Stomach (tissue), 4 donors: ENCODE data around the gene CCDC12.

Experiments
- CTCF ChIP-seq, 7 experiments: fragments of 450-650 bp in 4 of 7; fragments of 200-600 bp in 3 of 7; sonication (generic) in 3 of 7; IDR thresholded peaks; one replicate each; pipeline ENCODE4 v1.5.1; 2016 to 2019; ENCODE audit warnings: antibody characterized with exemption in 7 of 7, control low read depth in 2 of 7, mild to moderate bottlenecking in 1 of 7
- POLR2A ChIP-seq, 4 donors: fragments of 450-650 bp; IDR thresholded peaks; one replicate each; pipeline ENCODE4 v1.6.1; 2016; ENCODE audit warnings: antibody characterized with exemption in 4 of 4, control low read depth in 2 of 4, mild to moderate bottlenecking in 1 of 4, moderate library complexity in 1 of 4

- TF ChIP-seq CTCF (IDR thresholded peaks at IDR 0.05) (no peak), POLR2A (IDR thresholded peaks at IDR 0.05) (no peak)
These were observed 51.5 kb downstream of the CCDC12 start for GRCh38 chr3:46924921-46925584.
